K562 (cell line): ENCODE results near the gene CYSTM1. TPM values are rescaled to one million over a fixed set of nuclear protein-coding genes. Genes with fewer than 3 reads are reported as not detected.

Experiments used
- BRF1 ChIP-seq: IDR thresholded peaks from 3 replicates; pipeline ENCODE4 v1.6.1; 2011; ENCODE audit warnings: borderline replicate concordance, mild to moderate bottlenecking; ENCODE audit not compliant: insufficient read length; ENCODE audit errors: extremely low read depth
- MLLT1 ChIP-seq, 2 experiments: fragments of 450-650 bp; IDR thresholded peaks; 2 replicates each; pipeline ENCODE4 v1.6.1; 2016
- NCOA4 ChIP-seq: fragments of 450-650 bp; IDR thresholded peaks from 2 replicates; pipeline ENCODE4 v1.6.1; 2018; ENCODE audit warnings: mild to moderate bottlenecking; ENCODE audit not compliant: partially characterized antibody
- NCOA6 ChIP-seq: fragments of 450-650 bp; IDR thresholded peaks from 2 replicates; pipeline ENCODE4 v1.6.1; 2017; ENCODE audit warnings: mild to moderate bottlenecking
- NKRF ChIP-seq: fragments of 450-650 bp; IDR thresholded peaks from 2 replicates; pipeline ENCODE4 v1.6.1; 2016; ENCODE audit warnings: borderline replicate concordance
- NR2F6 ChIP-seq: fragments of 450-650 bp; formaldehyde crosslinking; IDR thresholded peaks from 2 replicates; pipeline ENCODE4 v1.4.0; 2020; ENCODE audit warnings: mild to moderate bottlenecking
- RBM14 ChIP-seq: fragments of 200-400 bp; formaldehyde crosslinking; IDR thresholded peaks from 2 replicates; pipeline ENCODE4 v1.6.1; 2018; ENCODE audit warnings: low read depth, mild to moderate bottlenecking, low read length, moderate library complexity, borderline replicate concordance; ENCODE audit not compliant: insufficient read depth
- SMARCB1 ChIP-seq: IDR thresholded peaks from 2 replicates; pipeline ENCODE4 v1.6.1; 2011; ENCODE audit warnings: improper control_type of control experiment, low read depth; ENCODE audit not compliant: insufficient read length
- ZNF408 ChIP-seq: fragments of 250-450 bp; sonication (Bioruptor Pico); IDR thresholded peaks from 2 replicates; pipeline ENCODE4 v1.4.0; 2020; ENCODE audit warnings: low read depth, mild to moderate bottlenecking, moderate library complexity
- ZNF639 ChIP-seq, 2 experiments: fragments of 200-800 bp in 1 of 2; sonication (Bioruptor generic) in 1 of 2; sonication (generic) in 1 of 2; formaldehyde crosslinking in 1 of 2; IDR thresholded peaks in 1 of 2; conservative IDR thresholded peaks in 1 of 2; 2 replicates each; pipeline versions ENCODE4 v1.5.0 to v1.6.1; 2016 to 2020; ENCODE audit warnings: missing compliant biosample characterization in 1 of 2, missing genetic modification characterization in 1 of 2, missing genetic modification reagents in 1 of 2
- ZNF764 ChIP-seq: fragments of 250-450 bp; sonication (Bioruptor Pico); IDR thresholded peaks from 2 replicates; pipeline ENCODE4 v1.4.0; 2020; ENCODE audit warnings: low read depth, mild to moderate bottlenecking, moderate library complexity
- polyA plus RNA-seq, 8 experiments: library from polyadenylated mRNA; depleted of rRNA in 4 of 8; stranded (reverse) in 5 of 8; unstranded in 3 of 8; fragments of >200 nt; fragmentation: Nextera tagmentation in 2 of 8; fragmentation: Illumina TruSeq in 1 of 8; extraction: Ambion mirVana in 2 of 8; extraction: Trizol in 1 of 8; gene quantifications; 2 replicates each; pipeline versions ENCODE4 v1.2.1 to v1.2.3, GENCODE V29; 2011 to 2014; ENCODE audit warnings: inconsistent platforms in 1 of 8, missing spikeins in 1 of 8
- total RNA-seq, 7 experiments: library from RNA; depleted of rRNA in 6 of 7; stranded (reverse); fragments of >200 nt in 6 of 7; fragmentation: Illumina TruSeq in 2 of 7; extraction: Trizol in 2 of 7; gene quantifications; 2 replicates each; pipeline versions ENCODE4 v1.2.1 to v1.2.3, GENCODE V29; 2011 to 2021; ENCODE audit warnings: low replicate concordance in 1 of 7

CYSTM1 gene
- total and polyA plus RNA-seq, 9 of the 15 experiments (the other 6 are each of a cell fraction or from before 2014, with no cell fraction given), result 76.1 to 422 (median 108) TPM

GRCh38 chr5:140217299-140218026, 42.5 kb downstream of the CYSTM1 start (continued):
- no peak for TF ChIP-seq MLLT1 (IDR thresholded peaks at IDR 0.05)
- no peak for TF ChIP-seq BRF1
- TF ChIP-seq NCOA6, result no peak
- TF ChIP-seq ZNF639 (CRISPR knock-in tag; conservative IDR thresholded peaks at IDR 0.05 in 1 of 2, IDR thresholded peaks at IDR 0.05 in 1 of 2), result no peak
- no peak for TF ChIP-seq NCOA4
- no peak for TF ChIP-seq SMARCB1
- TF ChIP-seq NKRF, result no peak
- TF ChIP-seq ZNF408, result no peak
- TF ChIP-seq NR2F6 (CRISPR knock-in tag), result no peak
- TF ChIP-seq ZNF764 (CRISPR knock-in tag), result no peak
- TF ChIP-seq RBM14, result no peak
